HG03432 (cell line): ENCODE results near the gene CDC42EP5.
"Not testable (repeated sequence)": the region's sequence is repeated elsewhere in the genome, so short reads cannot be mapped to it uniquely, and the experiment has no call there.

Experiments used
- ATAC-seq: cut with Tn5 transposase; IDR thresholded peaks from one replicate; pipeline ENCODE4 v1.9.1; 2021; ENCODE audit warnings: mild to moderate bottlenecking, moderate library complexity; ENCODE audit not compliant: unreplicated experiment

CDC42EP5 gene

GRCh38 chr19:54489766-54490165 lies 16.7 kb upstream of the CDC42EP5 start:
- no peak for ATAC-seq

- no peak for ATAC-seq
These were observed 16.2 kb upstream of the CDC42EP5 start for GRCh38 chr19:54489341-54489740.

- no peak for ATAC-seq
These were observed 12.8 kb upstream of the CDC42EP5 start for GRCh38 chr19:54485851-54486250.

- ATAC-seq: no peak
These were observed 11.4 kb upstream of the CDC42EP5 start for GRCh38 chr19:54484451-54484850.

- no peak for ATAC-seq
These were observed 9.8 kb upstream of the CDC42EP5 start for GRCh38 chr19:54482889-54483288.

GRCh38 chr19:54481326-54481930 lies 8.3 kb upstream of the CDC42EP5 start:
- no peak for ATAC-seq

- ATAC-seq: no peak
These were observed 7.0 kb upstream of the CDC42EP5 start for GRCh38 chr19:54480051-54480450.

GRCh38 chr19:54478677-54479266 lies 5.7 kb upstream of the CDC42EP5 start:
- ATAC-seq: no peak

GRCh38 chr19:54477650-54478049 lies 4.6 kb upstream of the CDC42EP5 start:
- ATAC-seq: no peak

GRCh38 chr19:54475706-54476105 lies 2.6 kb upstream of the CDC42EP5 start:
- ATAC-seq: no peak

GRCh38 chr19:54473892-54474372 lies 836 bp upstream of the CDC42EP5 start:
- ATAC-seq: no peak

- ATAC-seq: no peak
These were observed 1.9 kb downstream of the CDC42EP5 start for GRCh38 chr19:54470991-54471782.

GRCh38 chr19:54470276-54470887 lies 2.7 kb downstream of the CDC42EP5 start:
- ATAC-seq: no peak

GRCh38 chr19:54469496-54469934 lies 3.6 kb downstream of the CDC42EP5 start:
- ATAC-seq: no peak

GRCh38 chr19:54466110-54466480 lies 7.0 kb downstream of the CDC42EP5 start:
- ATAC-seq: not testable (repeated sequence)

GRCh38 chr19:54465426-54466109 lies 7.5 kb downstream of the CDC42EP5 start:
- ATAC-seq: no peak

- ATAC-seq: peak; percentile 55
These were observed 8.3 kb downstream of the CDC42EP5 start for GRCh38 chr19:54464630-54465425.

- ATAC-seq: peak; percentile 48
These were observed 9.0 kb downstream of the CDC42EP5 start for GRCh38 chr19:54464044-54464629.

GRCh38 chr19:54463531-54464043 lies 9.5 kb downstream of the CDC42EP5 start, which contains the start of gene LENG9:
LENG9 (minus strand) TSS chr19:54463778; CDS start chr19:54463526, 252 bp downstream.
- ATAC-seq: peak; percentile 50
